ENCODE results near the gene MAP1LC3B.

Gene MAP1LC3B

DNA sequence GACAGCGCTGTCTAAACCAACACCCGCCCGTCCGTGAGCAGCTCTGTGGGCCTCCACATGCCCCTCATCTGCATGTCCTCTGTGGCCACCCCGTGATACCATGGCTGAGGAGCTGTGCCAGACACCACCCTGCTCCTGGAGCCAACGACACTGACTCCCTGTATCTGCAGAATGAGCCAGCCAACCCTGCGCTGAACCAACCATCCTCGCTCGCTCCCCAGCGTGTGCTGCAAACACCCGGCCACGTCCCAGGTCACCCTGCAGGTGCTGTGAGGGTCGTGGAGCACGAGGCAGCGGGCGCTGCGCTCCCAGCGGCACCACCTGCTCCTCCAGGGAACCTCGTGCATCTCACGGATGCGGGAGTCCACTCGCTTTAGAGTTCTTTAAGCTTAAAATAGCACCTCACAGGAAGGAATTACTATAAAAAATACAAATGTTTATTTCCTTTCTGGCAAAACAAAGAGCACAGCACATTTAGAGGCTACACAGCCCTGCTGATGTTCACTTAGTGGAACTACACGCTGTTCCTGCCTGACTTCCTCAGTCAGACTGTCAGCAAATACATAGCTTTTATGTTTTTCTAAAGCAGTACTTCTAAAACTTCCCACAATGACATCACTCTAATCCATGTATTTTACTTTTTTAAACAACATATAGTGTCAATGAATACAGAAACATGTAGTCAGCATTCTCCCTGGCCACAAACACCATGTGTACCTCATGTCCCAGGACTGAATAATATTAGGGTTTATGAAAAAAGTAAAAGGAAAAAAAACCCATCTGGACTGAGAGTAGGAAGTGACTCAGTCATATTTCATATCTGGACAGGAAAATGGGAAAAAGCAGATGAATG lies 43.5 kb downstream of the MAP1LC3B start:
- TF ChIP-seq, protein P1, sequence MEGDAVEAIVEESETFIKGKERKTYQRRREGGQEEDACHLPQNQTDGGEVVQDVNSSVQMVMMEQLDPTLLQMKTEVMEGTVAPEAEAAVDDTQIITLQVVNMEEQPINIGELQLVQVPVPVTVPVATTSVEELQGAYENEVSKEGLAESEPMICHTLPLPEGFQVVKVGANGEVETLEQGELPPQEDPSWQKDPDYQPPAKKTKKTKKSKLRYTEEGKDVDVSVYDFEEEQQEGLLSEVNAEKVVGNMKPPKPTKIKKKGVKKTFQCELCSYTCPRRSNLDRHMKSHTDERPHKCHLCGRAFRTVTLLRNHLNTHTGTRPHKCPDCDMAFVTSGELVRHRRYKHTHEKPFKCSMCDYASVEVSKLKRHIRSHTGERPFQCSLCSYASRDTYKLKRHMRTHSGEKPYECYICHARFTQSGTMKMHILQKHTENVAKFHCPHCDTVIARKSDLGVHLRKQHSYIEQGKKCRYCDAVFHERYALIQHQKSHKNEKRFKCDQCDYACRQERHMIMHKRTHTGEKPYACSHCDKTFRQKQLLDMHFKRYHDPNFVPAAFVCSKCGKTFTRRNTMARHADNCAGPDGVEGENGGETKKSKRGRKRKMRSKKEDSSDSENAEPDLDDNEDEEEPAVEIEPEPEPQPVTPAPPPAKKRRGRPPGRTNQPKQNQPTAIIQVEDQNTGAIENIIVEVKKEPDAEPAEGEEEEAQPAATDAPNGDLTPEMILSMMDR (conservative IDR thresholded peaks at IDR 0.05; ENCODE audit: low read depth, low read length), result no peak
- no peak overlapping the region for H3K4me3 ChIP-seq (ENCODE audit: low read length)
- DNase-seq (ENCODE audit: low read depth), result no peak

DNA sequence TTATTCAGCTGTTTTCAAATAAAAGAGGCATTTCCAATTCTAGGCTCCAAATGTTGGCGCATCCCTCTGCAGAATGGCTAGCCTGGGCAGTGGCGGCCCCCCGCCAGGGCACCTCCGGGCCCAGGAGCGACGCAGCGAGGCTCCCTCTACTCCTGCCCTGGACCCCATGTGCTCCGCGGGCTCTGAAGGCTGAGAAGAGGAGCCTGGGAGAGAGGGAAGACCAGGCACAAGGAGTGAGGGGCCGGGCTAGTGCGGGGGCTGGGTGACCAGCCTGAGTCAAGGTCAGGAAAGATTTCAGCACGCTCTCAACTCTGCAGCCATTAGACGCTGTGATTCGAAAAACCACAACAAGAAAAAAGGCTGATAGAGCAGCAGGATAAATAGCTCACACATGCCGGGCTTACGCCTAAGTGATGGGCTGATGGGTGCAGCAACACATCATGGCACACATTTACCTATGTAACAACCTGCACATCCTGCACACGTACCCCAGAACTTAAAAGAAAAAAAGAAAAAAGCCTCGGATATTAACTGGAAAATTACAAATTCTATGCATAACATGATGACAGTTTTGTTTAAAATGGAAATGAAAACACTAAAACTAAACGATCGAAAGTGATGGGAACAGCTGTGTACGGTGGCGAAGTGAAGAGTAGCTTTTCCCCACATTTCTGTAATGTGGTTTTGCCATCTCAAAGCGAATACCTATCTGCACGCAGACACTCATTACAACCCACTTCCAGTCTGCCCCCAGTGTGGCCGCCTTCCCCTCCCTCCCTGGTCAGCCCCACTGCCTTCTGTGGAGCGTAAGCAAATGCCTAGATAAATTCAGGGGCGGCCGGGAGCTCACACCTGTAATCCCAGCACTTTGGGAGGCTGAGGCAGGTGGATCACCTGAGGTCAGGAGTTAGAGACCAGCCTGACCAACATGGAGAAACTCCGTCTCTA lies 44.4 kb downstream of the MAP1LC3B start:
- DNase-seq (ENCODE audit: low read depth), result no peak
- no peak overlapping the region for H3K4me3 ChIP-seq (ENCODE audit: low read length)
- TF ChIP-seq, protein P1 (conservative IDR thresholded peaks at IDR 0.05; ENCODE audit: low read depth, low read length), result no peak

DNA sequence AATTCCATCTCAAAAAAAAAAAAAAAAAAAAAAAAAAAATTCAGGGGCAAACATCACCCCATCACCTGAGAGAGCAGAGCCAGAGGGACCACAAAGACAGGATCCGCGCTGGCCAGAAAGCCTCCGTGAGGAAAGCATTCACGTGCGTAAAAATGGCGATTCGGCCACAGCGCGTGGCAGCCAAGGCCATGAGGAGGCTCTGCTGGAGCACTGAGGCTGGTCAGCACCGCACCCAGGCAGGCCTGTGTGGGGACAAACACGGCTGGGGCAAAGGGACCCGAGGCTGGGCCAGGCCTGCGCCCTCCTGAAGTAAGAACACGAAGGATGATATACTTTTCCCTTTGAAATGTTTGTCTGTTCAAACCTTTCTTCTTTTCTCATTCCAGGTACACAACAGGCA lies 45.2 kb downstream of the MAP1LC3B start:
- TF ChIP-seq, protein P1 (conservative IDR thresholded peaks at IDR 0.05; ENCODE audit: low read depth, low read length), result no peak
- no peak for DNase-seq (ENCODE audit: low read depth)
- H3K4me3 ChIP-seq (ENCODE audit: low read length), result no peak overlapping the region

DNA sequence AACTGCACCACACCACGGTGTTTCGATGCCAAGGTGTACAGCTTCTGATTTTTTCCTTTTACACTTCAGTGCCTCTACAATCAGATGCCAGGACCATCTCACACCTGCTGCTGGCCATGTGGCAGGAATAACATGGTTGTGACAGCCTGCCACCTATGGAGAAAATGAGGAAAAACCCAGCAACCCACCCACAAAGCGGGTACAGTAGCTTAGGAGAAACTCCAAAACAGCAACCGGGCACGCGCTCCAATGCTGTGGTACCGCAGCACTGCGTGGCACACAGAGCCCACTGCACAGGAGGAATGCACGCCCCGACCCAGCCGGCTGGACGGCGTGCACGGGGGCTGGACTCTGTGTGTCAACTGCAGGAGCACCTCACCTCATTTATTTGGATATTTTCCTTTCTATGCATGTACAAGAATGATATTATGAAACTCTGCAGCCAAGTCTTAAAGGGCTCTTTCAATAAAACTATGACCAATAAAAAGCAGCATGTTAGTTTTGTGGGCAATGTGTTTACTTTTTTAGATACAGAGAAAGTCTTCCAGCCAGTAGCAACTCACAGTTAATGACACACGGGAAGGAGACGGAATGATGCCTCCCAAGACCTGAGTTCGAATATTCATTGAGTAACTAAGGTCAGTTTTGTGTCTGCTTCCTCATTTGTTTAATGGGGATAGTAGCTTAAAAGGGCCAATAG lies 45.9 kb downstream of the MAP1LC3B start:
- no peak overlapping the region for H3K4me3 ChIP-seq (ENCODE audit: low read length)
- DNase-seq (ENCODE audit: low read depth), result no peak

DNA sequence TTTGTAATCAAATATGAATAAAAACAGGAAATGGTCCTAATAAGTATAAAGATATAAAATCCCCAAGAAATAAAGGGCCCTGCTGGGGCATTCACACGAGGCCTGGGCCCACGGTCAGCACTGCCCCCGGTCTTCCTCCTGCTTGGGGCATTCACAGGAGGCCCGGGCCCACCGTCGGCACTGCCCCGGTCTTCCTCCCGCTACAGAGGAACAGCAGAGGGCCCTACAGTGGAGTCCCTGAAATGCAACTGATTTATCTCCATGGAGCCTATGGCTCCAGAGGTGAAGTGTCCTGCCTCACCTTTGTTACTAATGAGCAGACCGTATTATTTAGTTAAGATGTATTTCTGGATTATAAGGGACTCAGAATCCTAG lies 46.5 kb downstream of the MAP1LC3B start:
- TF ChIP-seq, protein P1 (conservative IDR thresholded peaks at IDR 0.05; ENCODE audit: low read depth, low read length), result no peak
- DNase-seq (ENCODE audit: low read depth), result no peak
- H3K4me3 ChIP-seq (ENCODE audit: low read length), result no peak overlapping the region

More for the DNA sequence above, 45.9 kb downstream of the MAP1LC3B start:
- TF ChIP-seq, protein P1 (conservative IDR thresholded peaks at IDR 0.05; ENCODE audit: low read depth, low read length), result no peak

DNA sequence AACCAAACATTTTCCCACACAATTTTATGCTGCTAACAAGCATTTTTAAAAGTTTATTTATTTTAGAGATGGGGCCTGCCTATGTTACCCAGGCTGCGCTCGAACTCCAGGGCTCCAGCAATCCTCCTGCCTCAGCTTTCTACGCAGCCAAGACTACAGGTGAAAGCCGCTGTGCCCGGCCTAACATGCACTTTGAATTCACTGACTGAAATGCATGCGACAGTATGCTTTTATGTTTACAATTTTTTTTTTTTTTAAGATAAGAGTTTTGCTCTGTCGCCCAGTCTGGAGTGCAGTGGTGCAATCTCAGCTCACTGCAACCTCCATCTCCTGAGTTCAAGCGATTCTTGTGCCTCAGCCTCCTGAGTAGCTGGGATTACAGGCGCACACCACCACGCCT lies 47.8 kb downstream of the MAP1LC3B start:
- no peak overlapping the region for H3K4me3 ChIP-seq (ENCODE audit: low read length)
- DNase-seq (ENCODE audit: low read depth), result no peak
- TF ChIP-seq, protein P1 (conservative IDR thresholded peaks at IDR 0.05; ENCODE audit: low read depth, low read length), result no peak
